ENCODE measurements around the gene MRPL14. TPM values are rescaled to one million over a fixed set of nuclear protein-coding genes. Genes with fewer than 3 reads are reported as not detected.

MRPL14 gene
- total and polyA plus RNA-seq, 4 donors = 70.8 to 219 (median 101) TPM

DNA sequence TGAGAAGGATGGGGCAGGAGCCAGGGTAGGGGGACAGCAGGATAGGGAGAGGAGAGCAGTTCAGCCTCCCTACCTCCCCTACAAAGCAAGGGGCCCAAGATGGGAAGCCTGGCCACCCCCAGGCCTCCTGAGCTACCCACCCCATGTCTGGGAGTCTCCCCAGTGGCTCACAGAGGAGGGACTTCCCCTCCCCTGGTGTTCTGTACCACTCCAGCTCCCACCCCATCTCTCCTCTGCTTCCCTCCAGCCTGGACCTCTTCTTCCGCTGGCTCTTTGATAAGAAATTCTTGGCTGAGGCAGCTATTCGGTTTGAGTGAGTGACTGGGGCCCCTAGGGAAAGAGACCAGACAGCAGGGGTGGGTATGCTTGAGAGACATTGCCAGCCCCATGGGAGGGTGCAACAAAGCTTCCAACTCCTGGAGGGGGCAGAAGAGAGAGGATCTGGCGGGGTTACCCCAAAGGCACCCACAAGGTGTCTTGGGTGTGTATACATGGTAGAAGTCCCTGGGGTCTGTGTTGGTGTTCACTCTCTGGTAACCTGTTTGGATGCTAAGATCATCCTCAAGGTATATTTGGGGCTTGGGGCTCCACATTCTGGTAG lies 23.2 kb upstream of the MRPL14 start:
- DNase-seq (peak in 1 of 3 donors; percentile 44), ATAC-seq (ENCODE audit: insufficient read depth, low FRiP score) (no peak)
- Histone ChIP-seq H3K4me1 (ENCODE audit: control insufficient read depth in 5 of 5, insufficient read depth in 5 of 5, low read length in 5 of 5) (peaks cover 0 to 6% (median 0%) of the 10 kb centered on the region in 5 donors), H3K4me3 (no peak overlapping the region), H3K9ac (ENCODE audit: insufficient read depth in 1 of 2, low read length in 2 of 2) (no peak overlapping the region), H3K9me3 (ENCODE audit: control insufficient read depth in 4 of 4, insufficient read depth in 3 of 4, low read length in 3 of 4) (peaks cover 0 to 1% (median 0%) of the 10 kb centered on the region in 4 donors), H3K27ac (ENCODE audit: low read depth in 1 of 2, low read length in 1 of 2) (no peak overlapping the region), H3K27me3 (ENCODE audit: control insufficient read depth in 3 of 3, insufficient read depth in 3 of 3, low read length in 2 of 3) (no peaks in the 10 kb centered on the region), H3K36me3 (ENCODE audit: control insufficient read depth in 4 of 4, insufficient read depth in 4 of 4, low read length in 4 of 4) (peaks cover 7 to 43% (median 16%) of the 10 kb centered on the region in 4 donors)
- no peak for TF ChIP-seq CTCF (IDR thresholded peaks at IDR 0.05; ENCODE audit: control extremely low read depth, extremely low read depth)
- WGBS, 2 donors = 81 to 87% methylated on average over 3 of the region's 3 CpGs

- Histone ChIP-seq H3K9ac (ENCODE audit: insufficient read depth in 1 of 2, low read length in 2 of 2) (no peak overlapping the region), H3K27ac (ENCODE audit: low read depth in 1 of 2, low read length in 1 of 2) (no peak overlapping the region), H3K9me3 (ENCODE audit: control insufficient read depth in 4 of 4, insufficient read depth in 3 of 4, low read length in 3 of 4) (peaks cover 0 to 1% (median 0%) of the 10 kb centered on the region in 4 donors), H3K27me3 (ENCODE audit: control insufficient read depth in 3 of 3, insufficient read depth in 3 of 3, low read length in 2 of 3) (no peaks in the 10 kb centered on the region), H3K4me3 (no peak overlapping the region), H3K4me1 (ENCODE audit: control insufficient read depth in 5 of 5, insufficient read depth in 5 of 5, low read length in 5 of 5) (peaks cover 0 to 6% (median 0%) of the 10 kb centered on the region in 5 donors), H3K36me3 (ENCODE audit: control insufficient read depth in 4 of 4, insufficient read depth in 4 of 4, low read length in 4 of 4) (peaks cover 7 to 43% (median 16%) of the 10 kb centered on the region in 4 donors)
- no peak for ATAC-seq (ENCODE audit: insufficient read depth, low FRiP score)
- TF ChIP-seq CTCF (IDR thresholded peaks at IDR 0.05; ENCODE audit: control extremely low read depth, extremely low read depth) = no peak
- WGBS, 2 donors = 92 to 94% methylated on average over 7 of the region's 7 CpGs
- DNase-seq = no peak
Observed at GRCh38 chr6:44149369-44150012, 22.2 kb upstream of the MRPL14 start.

DNA sequence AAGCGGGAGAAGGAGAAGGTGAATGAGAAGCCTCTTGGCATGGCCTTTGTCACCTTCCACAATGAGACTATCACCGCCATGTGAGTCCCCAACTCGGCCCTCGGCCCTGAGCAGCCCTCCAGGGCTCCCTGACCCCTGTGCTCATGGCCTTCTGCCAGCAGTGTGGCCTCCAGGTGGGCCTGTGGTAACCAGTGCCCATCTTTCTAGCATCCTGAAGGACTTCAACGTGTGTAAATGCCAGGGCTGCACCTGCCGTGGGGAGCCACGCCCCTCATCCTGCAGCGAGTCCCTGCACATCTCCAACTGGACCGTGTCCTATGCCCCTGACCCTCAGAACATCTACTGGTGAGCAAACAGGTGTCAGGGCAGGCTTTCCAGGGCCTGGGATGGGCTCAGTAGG lies 21.1 kb upstream of the MRPL14 start:
- H3K27ac ChIP-seq (ENCODE audit: low read depth in 1 of 2, low read length in 1 of 2) = no peak overlapping the region
- H3K4me1 ChIP-seq (ENCODE audit: control insufficient read depth in 5 of 5, insufficient read depth in 5 of 5, low read length in 5 of 5) = peaks cover 0 to 6% (median 0%) of the 10 kb centered on the region in 5 donors
- H3K4me3 ChIP-seq = no peak overlapping the region
- TF ChIP-seq CTCF (IDR thresholded peaks at IDR 0.05; ENCODE audit: control extremely low read depth, extremely low read depth) = no peak
- H3K9ac ChIP-seq (ENCODE audit: insufficient read depth in 1 of 2, low read length in 2 of 2) = no peak overlapping the region
- ATAC-seq (ENCODE audit: insufficient read depth, low FRiP score) (no peak), DNase-seq (no peak)
- no peaks in the 10 kb centered on the region for H3K27me3 ChIP-seq (ENCODE audit: control insufficient read depth in 3 of 3, insufficient read depth in 3 of 3, low read length in 2 of 3)
- WGBS, 2 donors = 90 to 94% methylated on average over 9 of the region's 9 CpGs
- peaks cover 0 to 1% (median 0%) of the 10 kb centered on the region in 4 donors for H3K9me3 ChIP-seq (ENCODE audit: control insufficient read depth in 4 of 4, insufficient read depth in 3 of 4, low read length in 3 of 4)
- H3K36me3 ChIP-seq (ENCODE audit: control insufficient read depth in 4 of 4, insufficient read depth in 4 of 4, low read length in 4 of 4) = peaks cover 7 to 44% (median 22%) of the 10 kb centered on the region in 4 donors

Measured in lung (tissue), 12 donors.